Neural progenitor cell (in vitro differentiated cells): ENCODE results near the gene AOC3.

Source experiments
- EZH2 ChIP-seq: fragments of 200-600 bp; sonication (generic); IDR thresholded peaks from 2 replicates; pipeline ENCODE4 v1.6.1; 2017; ENCODE audit warnings: antibody characterized with exemption, mild to moderate bottlenecking, moderate library complexity
- TF ChIP-seq, protein P1 (sequence below): fragments of 200-600 bp; sonication (generic); IDR thresholded peaks from 2 replicates; pipeline ENCODE4 v1.5.1; 2017; ENCODE audit warnings: antibody characterized with exemption, mild to moderate bottlenecking

DNA sequence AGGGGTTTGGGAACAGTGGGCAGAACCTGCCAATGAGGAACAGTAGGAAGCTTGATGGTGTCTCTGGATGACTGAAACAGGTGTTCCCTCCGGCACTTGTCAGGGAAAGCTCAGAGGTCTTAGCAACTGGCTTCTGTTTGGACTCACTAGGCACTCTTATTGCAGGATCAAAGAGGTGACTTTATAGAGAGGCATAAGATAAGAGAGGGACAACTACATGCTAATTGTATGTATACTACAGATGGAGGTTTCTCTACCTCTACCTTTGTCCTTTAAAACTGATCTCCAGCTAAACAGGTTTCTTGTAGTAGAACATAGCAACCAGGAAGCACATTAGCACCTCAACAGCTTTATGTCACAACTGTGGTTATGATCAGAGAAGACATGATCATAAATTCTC is 44.8 kb upstream of the AOC3 start:
- TF ChIP-seq, protein P1, sequence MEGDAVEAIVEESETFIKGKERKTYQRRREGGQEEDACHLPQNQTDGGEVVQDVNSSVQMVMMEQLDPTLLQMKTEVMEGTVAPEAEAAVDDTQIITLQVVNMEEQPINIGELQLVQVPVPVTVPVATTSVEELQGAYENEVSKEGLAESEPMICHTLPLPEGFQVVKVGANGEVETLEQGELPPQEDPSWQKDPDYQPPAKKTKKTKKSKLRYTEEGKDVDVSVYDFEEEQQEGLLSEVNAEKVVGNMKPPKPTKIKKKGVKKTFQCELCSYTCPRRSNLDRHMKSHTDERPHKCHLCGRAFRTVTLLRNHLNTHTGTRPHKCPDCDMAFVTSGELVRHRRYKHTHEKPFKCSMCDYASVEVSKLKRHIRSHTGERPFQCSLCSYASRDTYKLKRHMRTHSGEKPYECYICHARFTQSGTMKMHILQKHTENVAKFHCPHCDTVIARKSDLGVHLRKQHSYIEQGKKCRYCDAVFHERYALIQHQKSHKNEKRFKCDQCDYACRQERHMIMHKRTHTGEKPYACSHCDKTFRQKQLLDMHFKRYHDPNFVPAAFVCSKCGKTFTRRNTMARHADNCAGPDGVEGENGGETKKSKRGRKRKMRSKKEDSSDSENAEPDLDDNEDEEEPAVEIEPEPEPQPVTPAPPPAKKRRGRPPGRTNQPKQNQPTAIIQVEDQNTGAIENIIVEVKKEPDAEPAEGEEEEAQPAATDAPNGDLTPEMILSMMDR: no peak
- TF ChIP-seq EZH2: no peak
